Liver (tissue), 9 donors: ENCODE results near the gene RXRG. TPM values are rescaled to one million over a fixed set of nuclear protein-coding genes. Genes with fewer than 3 reads are reported as not detected.
A peak's percentile ranks its signal among the peaks of the same experiment; 100 is the strongest.

Experiments
- DNase-seq: peaks from one replicate; pipeline ENCODE4 v3.0.0-alpha.2; 2017; ENCODE audit warnings: low spot score
- H3K27ac ChIP-seq, 2 donors: one replicate each; pipeline ENCODE4 v1.7.0; 2013; ENCODE audit warnings: inconsistent platforms in 2 of 2, low read length in 2 of 2, control low read depth in 1 of 2, low read depth in 1 of 2, mild to moderate bottlenecking in 1 of 2
- H3K27me3 ChIP-seq, 4 donors: one replicate each; pipeline versions ENCODE4 v1.6.1 to v1.7.0; 2013; ENCODE audit warnings: low read length in 3 of 4, inconsistent platforms in 1 of 4, mild to moderate bottlenecking in 1 of 4, moderate library complexity in 1 of 4; ENCODE audit not compliant: control insufficient read depth in 4 of 4, insufficient read depth in 4 of 4
- H3K36me3 ChIP-seq, 4 donors: one replicate each; pipeline versions ENCODE4 v1.6.1 to v1.7.0; 2013; ENCODE audit warnings: low read length in 3 of 4, mild to moderate bottlenecking in 3 of 4, low read depth in 1 of 4, moderate library complexity in 1 of 4; ENCODE audit not compliant: control insufficient read depth in 4 of 4, insufficient read depth in 3 of 4
- H3K4me1 ChIP-seq, 4 donors: one replicate each; pipeline versions ENCODE4 v1.6.1 to v1.7.0; 2013; ENCODE audit warnings: low read length in 3 of 4, mild to moderate bottlenecking in 3 of 4, moderate library complexity in 1 of 4; ENCODE audit not compliant: control insufficient read depth in 4 of 4, insufficient read depth in 4 of 4
- H3K4me3 ChIP-seq, 3 donors: one replicate each; pipeline versions ENCODE4 v1.6.1 to v1.7.0; 2013; ENCODE audit warnings: low read length in 3 of 3, control low read depth in 1 of 3, low read depth in 1 of 3, mild to moderate bottlenecking in 1 of 3
- H3K9ac ChIP-seq, 2 donors: one replicate each; pipeline ENCODE4 v1.7.0; 2013; ENCODE audit warnings: low read length in 2 of 2, mild to moderate bottlenecking in 2 of 2, moderate library complexity in 2 of 2, control low read depth in 1 of 2, low read depth in 1 of 2
- H3K9me3 ChIP-seq, 4 donors: one replicate each; pipeline versions ENCODE4 v1.6.1 to v1.7.0; 2013; ENCODE audit warnings: low read length in 3 of 4; ENCODE audit not compliant: control insufficient read depth in 4 of 4
- ATF3 ChIP-seq: IDR thresholded peaks from 2 replicates; pipeline ENCODE4 v1.6.1; 2016; ENCODE audit warnings: antibody characterized with exemption
- CTCF ChIP-seq: fragments of 150-350 bp; IDR thresholded peaks from 2 replicates; pipeline ENCODE4 v1.5.1; 2017; ENCODE audit warnings: improper control_type of control experiment, low read depth, low read length; ENCODE audit not compliant: missing input control
- FOXA1 ChIP-seq: IDR thresholded peaks from 2 replicates; pipeline ENCODE4 v1.6.1; 2016; ENCODE audit warnings: antibody characterized with exemption
- FOXA2 ChIP-seq: IDR thresholded peaks from 2 replicates; pipeline ENCODE4 v1.6.1; 2016; ENCODE audit warnings: antibody characterized with exemption
- GABPA ChIP-seq, 2 donors: IDR thresholded peaks in 1 of 2; conservative IDR thresholded peaks in 1 of 2; 2 replicates each; pipeline ENCODE4 v1.6.1; 2016; ENCODE audit warnings: antibody characterized with exemption in 2 of 2, mild to moderate bottlenecking in 1 of 2, moderate library complexity in 1 of 2
- HNF4A ChIP-seq, 2 donors: conservative IDR thresholded peaks; 2 replicates each; pipeline ENCODE4 v1.6.1; 2016; ENCODE audit warnings: antibody characterized with exemption in 2 of 2, mild to moderate bottlenecking in 2 of 2
- HNF4G ChIP-seq: IDR thresholded peaks from 2 replicates; pipeline ENCODE4 v1.6.1; 2016; ENCODE audit warnings: antibody characterized with exemption
- JUND ChIP-seq, 2 donors: IDR thresholded peaks; 2 replicates each; pipeline ENCODE4 v1.6.1; 2016; ENCODE audit warnings: antibody characterized with exemption in 2 of 2
- MAX ChIP-seq: IDR thresholded peaks from 2 replicates; pipeline ENCODE4 v1.6.1; 2016; ENCODE audit warnings: antibody characterized with exemption
- NR2F2 ChIP-seq: IDR thresholded peaks from 2 replicates; pipeline ENCODE4 v1.6.1; 2016; ENCODE audit warnings: antibody characterized with exemption
- RAD21 ChIP-seq, 2 donors: IDR thresholded peaks; 2 replicates each; pipeline ENCODE4 v1.6.1; 2016; ENCODE audit warnings: antibody characterized with exemption in 2 of 2, mild to moderate bottlenecking in 2 of 2
- RXRA ChIP-seq, 2 donors: IDR thresholded peaks; 2 replicates each; pipeline ENCODE4 v1.6.1; 2017 to 2018; ENCODE audit warnings: antibody characterized with exemption in 2 of 2, mild to moderate bottlenecking in 1 of 2
- SP1 ChIP-seq: IDR thresholded peaks from 2 replicates; pipeline ENCODE4 v1.6.1; 2018; ENCODE audit warnings: antibody characterized with exemption, mild to moderate bottlenecking
- TAF1 ChIP-seq: conservative IDR thresholded peaks from 2 replicates; pipeline ENCODE4 v1.6.1; 2016; ENCODE audit warnings: antibody characterized with exemption, mild to moderate bottlenecking
- YY1 ChIP-seq: IDR thresholded peaks from 2 replicates; pipeline ENCODE4 v1.6.1; 2016; ENCODE audit warnings: antibody characterized with exemption, mild to moderate bottlenecking
- ZBTB33 ChIP-seq: IDR thresholded peaks from 2 replicates; pipeline ENCODE4 v1.6.1; 2016; ENCODE audit warnings: antibody characterized with exemption
- WGBS: extraction: QIAGEN DNeasy Blood & Tissue Kit; methylation state at CpG from one replicate; pipeline ENCODE4 v1.1.7; 2013; 5-methylcytosine and 5-hydroxymethylcytosine counted together
- polyA plus RNA-seq, 2 donors: library from polyadenylated mRNA; stranded (reverse) in 1 of 2; unstranded in 1 of 2; fragments of 200-250 nt in 1 of 2; fragments of >200 nt in 1 of 2; fragmentation: Nextera tagmentation in 1 of 2; extraction: Ambion mirVana in 1 of 2; gene quantifications; one replicate each; pipeline versions ENCODE4 v1.2.1 to v1.2.3, GENCODE V29; 2013 to 2015
- total RNA-seq, 2 donors: library from RNA; depleted of rRNA; stranded (reverse); fragments of >200 nt; gene quantifications; one replicate each; pipeline ENCODE4 v1.2.3, GENCODE V29; 2014
- donor health status: healthy.
- donor health status: healthy.
- donor health status: healthy.
- donor health status: healthy.
- donor health status: healthy.

RXRG gene
- total and polyA plus RNA-seq, 4 donors, result 0.12 to 0.44 (median 0.42) TPM; not detected in 1

- Histone ChIP-seq H3K27me3 (no peaks in the 10 kb centered on the region), H3K4me1 (no peaks in the 10 kb centered on the region), H3K9ac (no peak overlapping the region), H3K9me3 (no peaks in the 10 kb centered on the region), H3K36me3 (no peaks in the 10 kb centered on the region), H3K27ac (no peak overlapping the region), H3K4me3 (no peak overlapping the region)
- 80% methylated on average over 3 of the region's 3 CpGs for WGBS
- DNase-seq, result no peak
- TF ChIP-seq RXRA (IDR thresholded peaks at IDR 0.05), result no peak
- TF ChIP-seq HNF4A (conservative IDR thresholded peaks at IDR 0.05), result no peak
- TF ChIP-seq FOXA1, result no peak
- TF ChIP-seq HNF4G, result no peak
Observed at GRCh38 chr1:165486663-165487062, 41.7 kb upstream of the RXRG start.

- 64% methylated on average over 5 of the region's 5 CpGs for WGBS
- DNase-seq, result no peak
- Histone ChIP-seq H3K4me3 (no peak overlapping the region), H3K27ac (no peak overlapping the region), H3K4me1 (no peaks in the 10 kb centered on the region), H3K36me3 (no peaks in the 10 kb centered on the region), H3K9ac (no peak overlapping the region), H3K27me3 (no peaks in the 10 kb centered on the region), H3K9me3 (no peaks in the 10 kb centered on the region)
- TF ChIP-seq SP1 (no peak), HNF4A (conservative IDR thresholded peaks at IDR 0.05) (peak in 1 of 2 donors; percentile 54), ZBTB33 (no peak), YY1 (no peak), RXRA (IDR thresholded peaks at IDR 0.05) (peak in 1 of 2 donors; percentile 23), CTCF (no peak), MAX (no peak), FOXA2 (no peak), RAD21 (IDR thresholded peaks at IDR 0.05) (no peak), GABPA (IDR thresholded peaks at IDR 0.05 in 1 of 2, conservative IDR thresholded peaks at IDR 0.05 in 1 of 2) (no peak), NR2F2 (peak; percentile 21)
Observed at GRCh38 chr1:165485716-165486115, 40.8 kb upstream of the RXRG start.

- no peaks in the 10 kb centered on the region for H3K4me1 ChIP-seq
- WGBS, result 95% methylated on average over 1 of the region's 1 CpG
- TF ChIP-seq NR2F2 (no peak), HNF4G (no peak), FOXA2 (no peak), YY1 (no peak), HNF4A (conservative IDR thresholded peaks at IDR 0.05) (no peak), JUND (IDR thresholded peaks at IDR 0.05) (no peak), RXRA (IDR thresholded peaks at IDR 0.05) (no peak), ATF3 (no peak), CTCF (no peak), MAX (no peak), TAF1 (no peak), GABPA (IDR thresholded peaks at IDR 0.05 in 1 of 2, conservative IDR thresholded peaks at IDR 0.05 in 1 of 2) (no peak)
- DNase-seq, result no peak
- no peak overlapping the region for H3K9ac ChIP-seq
- H3K4me3 ChIP-seq, result no peak overlapping the region
- H3K27ac ChIP-seq, result no peak overlapping the region
- no peaks in the 10 kb centered on the region for H3K27me3 ChIP-seq
- no peaks in the 10 kb centered on the region for H3K9me3 ChIP-seq
- no peaks in the 10 kb centered on the region for H3K36me3 ChIP-seq
Observed at GRCh38 chr1:165484532-165484931, 39.6 kb upstream of the RXRG start.
